ENCODE measurements around the gene STK31.
A peak's percentile ranks its signal among the peaks of the same experiment; 100 is the strongest.
"Not testable (repeated sequence)": the region's sequence is repeated elsewhere in the genome, so short reads cannot be mapped to it uniquely, and the experiment has no call there.

STK31 gene

DNA sequence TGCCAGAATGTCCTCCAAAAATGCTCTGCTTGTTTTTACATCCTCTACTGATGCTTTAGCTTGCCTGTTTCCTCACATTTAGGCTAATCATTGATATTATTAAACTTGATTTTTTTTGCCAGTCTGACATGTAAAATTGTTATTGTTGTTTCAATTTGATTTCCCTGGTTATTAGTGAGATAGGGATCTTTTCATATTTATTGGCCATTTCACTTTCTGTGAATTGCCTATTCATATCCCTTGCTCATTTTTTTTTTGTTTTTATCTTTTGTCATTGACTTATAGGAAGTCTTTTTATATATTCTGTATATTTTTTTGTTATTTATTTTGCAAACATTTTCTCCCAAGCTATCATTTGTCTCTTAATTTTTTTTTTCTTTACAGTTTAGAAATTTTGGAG, 16.8 kb upstream of the STK31 start:
- no peaks in the 10 kb centered on the region for H3K9me3 Mint-ChIP-seq
- ATAC-seq (replicated peaks) (no peak), DNase-seq (no peak)
- H3K27me3 Mint-ChIP-seq, result no peaks in the 10 kb centered on the region
- no peak overlapping the region for H3K4me3 Mint-ChIP-seq
- H3K4me1 Mint-ChIP-seq (ENCODE audit: low read depth in 2 of 2), result peaks cover 5 to 6% of the 10 kb centered on the region in 2 donors
- H3K36me3 Mint-ChIP-seq (ENCODE audit: insufficient read depth), result peaks cover 31% of the 10 kb centered on the region
- no peak overlapping the region for H3K27ac Mint-ChIP-seq

DNA sequence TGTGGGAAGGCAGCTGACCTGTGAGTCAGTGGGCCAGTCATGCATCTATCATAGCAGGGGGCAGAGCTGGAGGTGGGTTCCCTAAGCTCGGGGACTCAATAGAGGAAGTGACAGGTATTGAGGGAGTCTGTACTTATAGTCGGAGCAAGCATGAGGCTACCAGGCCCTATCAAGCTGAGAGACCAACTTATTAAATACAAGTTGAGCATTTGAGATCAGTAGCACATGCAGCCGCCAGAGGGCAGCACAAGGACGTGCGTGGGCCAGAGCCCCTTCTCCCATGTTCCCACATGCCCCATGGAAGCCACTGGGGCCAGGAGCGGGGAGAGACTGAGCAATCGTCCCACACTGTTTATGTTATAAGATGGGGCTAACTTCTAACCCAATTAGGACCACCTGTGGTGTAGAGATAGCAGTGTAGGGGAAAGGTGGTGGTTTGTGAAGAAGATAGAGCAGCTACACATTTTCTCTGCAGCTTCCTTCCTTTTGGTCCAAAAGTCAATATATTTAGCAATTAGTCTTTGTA, 13.0 kb upstream of the STK31 start:
- DNase-seq (peak; percentile 38 to 44 (median 39)), ATAC-seq (replicated peaks) (peak; percentile 66)
- Mint-ChIP-seq H3K4me3 (no peak overlapping the region), H3K9me3 (no peaks in the 10 kb centered on the region), H3K27me3 (no peaks in the 10 kb centered on the region), H3K27ac (no peak overlapping the region), H3K4me1 (ENCODE audit: low read depth in 2 of 2) (peaks cover 2 to 6% of the 10 kb centered on the region in 2 donors), H3K36me3 (ENCODE audit: insufficient read depth) (peaks cover 15% of the 10 kb centered on the region)

DNA sequence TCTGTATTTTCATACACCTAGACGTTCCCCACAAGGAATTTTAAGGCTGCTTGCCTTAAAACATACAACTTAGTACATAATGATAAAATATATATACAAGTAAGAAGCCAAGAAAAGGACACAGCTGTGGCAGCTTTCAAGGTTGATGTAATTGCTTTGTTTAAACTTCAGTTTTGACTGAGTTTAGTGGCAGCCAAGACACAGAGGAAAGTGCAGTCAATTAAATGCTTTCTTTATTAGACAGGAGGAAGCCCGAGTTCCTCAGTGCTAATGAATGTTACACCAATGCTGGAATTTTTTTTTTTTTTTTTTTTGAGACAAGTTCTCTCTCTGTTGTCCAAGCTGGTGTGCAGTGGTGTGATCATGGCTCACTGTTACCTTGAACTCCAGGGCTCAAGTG, 11.2 kb upstream of the STK31 start:
- no peak for ATAC-seq (replicated peaks)
- no peaks in the 10 kb centered on the region for H3K27me3 Mint-ChIP-seq
- DNase-seq, result no peak
- H3K27ac Mint-ChIP-seq, result no peak overlapping the region
- H3K4me3 Mint-ChIP-seq, result no peak overlapping the region
- H3K4me1 Mint-ChIP-seq (ENCODE audit: low read depth in 2 of 2), result peaks cover 2 to 6% of the 10 kb centered on the region in 2 donors
- H3K9me3 Mint-ChIP-seq, result no peaks in the 10 kb centered on the region
- H3K36me3 Mint-ChIP-seq (ENCODE audit: insufficient read depth), result peaks cover 9% of the 10 kb centered on the region

DNA sequence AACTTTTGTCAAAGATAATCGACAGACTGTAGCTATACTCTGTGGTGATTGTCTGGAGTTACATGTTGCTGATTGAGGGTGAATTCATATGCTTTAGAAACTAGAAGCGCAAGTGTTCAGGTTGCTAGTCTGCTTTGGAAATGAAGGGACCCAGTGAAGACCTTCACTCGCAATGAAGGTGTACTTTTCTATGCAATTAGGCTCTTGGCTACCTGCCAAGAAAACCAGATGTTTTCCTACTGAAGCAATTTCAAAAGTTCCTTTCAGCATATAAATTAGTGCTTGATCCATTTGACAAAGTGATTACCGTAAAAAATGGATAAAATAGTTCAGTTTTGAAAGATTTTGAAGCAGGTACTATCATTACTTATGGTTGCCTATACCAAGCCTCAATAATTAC, 10.0 kb upstream of the STK31 start:
- DNase-seq (no peak), ATAC-seq (replicated peaks) (no peak)
- Mint-ChIP-seq H3K27me3 (no peaks in the 10 kb centered on the region), H3K4me3 (no peak overlapping the region), H3K9me3 (no peaks in the 10 kb centered on the region), H3K36me3 (ENCODE audit: insufficient read depth) (peaks cover 9% of the 10 kb centered on the region), H3K4me1 (ENCODE audit: low read depth in 2 of 2) (peaks cover 2 to 6% of the 10 kb centered on the region in 2 donors), H3K27ac (no peak overlapping the region)

DNA sequence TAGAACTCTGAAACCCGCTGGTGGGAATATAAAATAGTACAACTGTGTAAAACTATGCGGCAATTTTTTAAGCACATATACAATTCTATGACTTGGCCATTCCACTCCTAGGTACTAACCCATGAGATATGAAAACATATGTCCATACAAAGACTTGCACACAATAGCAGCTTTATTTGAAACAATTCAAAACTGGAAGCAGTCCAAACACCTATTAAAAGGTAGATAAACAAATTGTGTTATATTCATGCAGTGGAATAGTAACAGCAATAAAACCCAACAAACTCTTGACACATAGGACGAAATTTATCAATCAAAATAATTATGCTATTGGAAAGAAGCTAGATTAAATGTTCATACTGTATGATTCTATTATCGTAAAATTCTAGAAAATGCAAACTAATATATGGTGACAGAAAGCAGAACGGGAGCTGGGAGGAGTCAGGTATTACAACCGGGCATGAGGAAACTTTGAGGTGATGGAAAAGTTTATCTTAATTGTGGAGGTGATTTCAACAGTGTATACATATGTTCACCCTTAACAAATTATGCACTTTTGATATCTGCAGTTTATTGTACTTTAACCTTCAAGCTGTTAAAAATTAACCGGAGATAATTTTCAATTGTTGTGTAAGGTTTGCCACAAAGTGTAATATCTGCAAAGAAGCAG, 803 bp upstream of the STK31 start:
- H3K27me3 Mint-ChIP-seq, result no peaks in the 10 kb centered on the region
- DNase-seq (no peak), ATAC-seq (replicated peaks) (no peak)
- no peak overlapping the region for H3K4me3 Mint-ChIP-seq
- H3K27ac Mint-ChIP-seq, result no peak overlapping the region
- no peaks in the 10 kb centered on the region for H3K36me3 Mint-ChIP-seq (ENCODE audit: insufficient read depth)
- no peaks in the 10 kb centered on the region for H3K4me1 Mint-ChIP-seq (ENCODE audit: low read depth in 2 of 2)
- H3K9me3 Mint-ChIP-seq, result peaks cover 0 to 8% of the 10 kb centered on the region in 2 donors

DNA sequence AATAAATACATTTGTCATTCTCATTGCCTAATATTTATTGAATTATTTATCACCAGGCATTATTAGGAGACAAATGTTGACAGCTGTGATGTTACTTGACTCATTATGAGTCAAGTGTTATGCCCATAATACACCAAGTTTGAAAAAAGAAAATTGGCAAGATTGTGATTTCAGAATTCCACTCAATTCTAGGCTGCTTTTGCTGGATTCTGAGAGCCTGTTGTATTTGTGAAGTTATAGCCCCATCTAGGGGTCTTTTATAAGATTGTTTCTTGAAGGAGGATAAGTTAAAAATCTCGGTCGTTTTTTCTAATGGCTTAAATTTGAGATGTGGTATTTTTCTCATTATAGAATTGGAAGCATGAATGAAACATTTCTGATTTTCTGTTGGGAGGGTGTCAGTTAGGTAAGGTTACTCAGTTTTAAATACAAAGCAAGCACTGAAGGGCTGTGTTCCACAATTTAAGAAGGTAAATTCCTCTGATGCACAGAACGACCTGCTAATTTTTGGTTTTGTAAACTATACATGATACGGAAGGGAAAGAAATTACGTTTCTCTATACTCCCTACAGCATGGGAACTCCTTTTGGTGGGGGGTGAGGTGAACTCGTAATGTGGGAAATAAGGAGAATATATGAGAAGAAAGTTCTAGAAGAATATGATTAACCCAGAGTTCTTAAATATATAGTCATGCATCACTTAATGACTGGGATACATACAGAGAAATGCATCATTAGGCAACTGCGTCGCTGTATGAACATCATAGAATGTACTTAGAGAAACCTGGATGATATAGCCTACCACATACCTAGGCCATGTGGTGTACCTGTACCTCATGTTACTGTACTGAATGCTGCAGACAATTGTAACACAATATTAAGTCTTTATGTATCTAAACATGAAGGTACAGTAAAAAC, 2.6 kb downstream of the STK31 start:
- Mint-ChIP-seq H3K27me3 (no peaks in the 10 kb centered on the region), H3K36me3 (ENCODE audit: insufficient read depth) (no peaks in the 10 kb centered on the region), H3K9me3 (no peaks in the 10 kb centered on the region), H3K27ac (no peak overlapping the region), H3K4me3 (no peak overlapping the region), H3K4me1 (ENCODE audit: low read depth in 2 of 2) (no peaks in the 10 kb centered on the region)
- no peak for DNase-seq
- no peak for ATAC-seq (replicated peaks)

DNA sequence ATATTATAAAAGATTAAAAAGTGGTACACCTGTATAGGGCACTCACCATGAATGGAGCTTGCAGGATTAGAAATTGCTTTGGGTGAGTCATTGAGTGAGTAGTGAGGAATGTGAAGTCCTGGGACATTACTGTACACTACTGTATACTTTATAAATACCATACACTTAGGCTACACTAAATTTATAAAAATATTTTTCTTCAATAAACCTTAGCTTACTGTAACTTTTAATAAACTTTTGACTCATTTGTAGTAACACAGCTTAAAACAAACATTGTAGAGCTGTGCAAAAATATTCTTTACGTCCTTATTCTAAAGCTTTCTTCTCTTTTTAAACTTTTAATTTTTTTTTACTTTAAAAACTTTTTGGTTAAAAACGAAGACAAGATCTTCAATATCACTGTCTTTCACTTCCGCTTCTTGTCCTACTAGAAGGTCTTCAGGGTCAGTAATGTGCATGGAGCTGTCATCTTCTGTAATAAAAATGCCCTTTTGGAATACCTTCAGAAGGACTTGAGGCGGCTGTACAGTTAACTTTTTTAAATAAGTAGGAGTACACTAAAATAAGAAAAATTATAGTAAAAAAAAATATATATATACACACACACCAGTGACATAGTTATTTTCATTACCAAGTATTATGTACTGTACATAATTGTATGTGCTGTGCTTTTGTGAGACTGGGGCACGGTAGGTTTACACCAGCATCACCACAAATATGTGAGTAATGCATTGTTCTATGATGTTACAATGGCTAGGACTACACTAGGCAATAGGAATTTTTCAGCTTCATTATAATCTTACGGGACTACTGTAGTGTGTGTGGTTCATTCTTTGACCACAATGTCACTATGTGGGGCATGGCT, 3.5 kb downstream of the STK31 start:
- ATAC-seq (replicated peaks), result no peak
- no peaks in the 10 kb centered on the region for H3K9me3 Mint-ChIP-seq
- no peak for DNase-seq
- H3K27ac Mint-ChIP-seq, result no peak overlapping the region
- H3K36me3 Mint-ChIP-seq (ENCODE audit: insufficient read depth), result no peaks in the 10 kb centered on the region
- H3K4me3 Mint-ChIP-seq, result no peak overlapping the region
- H3K4me1 Mint-ChIP-seq (ENCODE audit: low read depth in 2 of 2), result no peaks in the 10 kb centered on the region
- H3K27me3 Mint-ChIP-seq, result no peaks in the 10 kb centered on the region

DNA sequence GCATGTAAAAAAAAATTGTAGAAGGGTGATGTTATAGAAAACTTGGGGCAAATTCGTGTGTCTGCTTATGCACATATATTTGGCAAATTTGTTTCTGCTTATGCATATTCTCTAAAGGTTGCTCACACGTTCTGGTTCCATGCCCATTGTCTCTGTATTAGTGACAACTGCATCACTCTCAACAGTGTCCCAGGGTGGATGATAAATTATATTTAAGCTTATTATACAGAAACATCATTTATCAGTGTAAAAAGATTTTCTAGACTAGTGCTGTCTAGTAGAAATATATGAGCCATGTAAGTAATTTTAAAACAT, 4.1 kb downstream of the STK31 start:
- Mint-ChIP-seq H3K27me3 (no peaks in the 10 kb centered on the region), H3K9me3 (no peaks in the 10 kb centered on the region), H3K4me1 (ENCODE audit: low read depth in 2 of 2) (no peaks in the 10 kb centered on the region), H3K4me3 (no peak overlapping the region), H3K27ac (no peak overlapping the region), H3K36me3 (ENCODE audit: insufficient read depth) (no peaks in the 10 kb centered on the region)
- DNase-seq (no peak), ATAC-seq (replicated peaks) (no peak)

DNA sequence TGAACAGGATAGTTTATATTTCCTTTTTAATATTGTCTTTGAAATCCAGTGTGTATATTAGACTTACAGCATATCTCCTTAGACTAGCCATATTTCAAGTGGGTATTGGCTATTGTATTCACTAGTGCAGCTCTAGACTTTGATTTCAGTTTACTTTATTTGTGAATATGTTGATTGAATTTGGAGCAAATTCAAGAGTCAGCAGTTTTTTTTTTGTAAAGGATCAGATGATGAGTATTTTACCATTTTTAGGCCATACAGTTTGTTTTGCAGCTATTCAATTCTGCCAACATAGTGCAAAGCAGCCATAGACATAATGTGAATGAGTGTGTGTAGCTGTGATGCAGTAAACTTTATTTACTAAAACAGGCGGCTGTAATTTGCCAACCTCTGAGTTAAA, 4.6 kb downstream of the STK31 start:
- Mint-ChIP-seq H3K4me1 (ENCODE audit: low read depth in 2 of 2) (no peaks in the 10 kb centered on the region), H3K36me3 (ENCODE audit: insufficient read depth) (no peaks in the 10 kb centered on the region), H3K27ac (no peak overlapping the region), H3K9me3 (no peaks in the 10 kb centered on the region), H3K27me3 (no peaks in the 10 kb centered on the region), H3K4me3 (no peak overlapping the region)
- ATAC-seq (replicated peaks) (no peak), DNase-seq (no peak)

DNA sequence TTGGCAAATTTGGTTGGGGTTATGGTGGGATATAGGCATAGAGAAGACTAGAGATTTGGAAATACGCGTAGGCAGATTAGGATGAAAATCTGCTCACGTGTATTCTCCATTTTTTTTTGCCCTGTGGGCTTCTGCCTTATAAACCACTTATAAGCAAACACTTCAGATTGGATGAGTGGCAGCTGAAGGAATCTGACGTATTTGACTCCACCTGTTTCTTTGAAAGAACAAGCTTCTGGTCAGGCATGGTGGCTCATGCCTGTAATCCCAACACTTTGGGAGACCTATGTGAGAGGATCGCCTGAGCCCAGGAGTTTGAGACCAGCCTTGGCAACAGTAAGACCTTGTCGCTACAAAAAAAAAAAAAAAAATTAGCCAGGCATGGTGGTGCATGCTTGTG, 5.1 kb downstream of the STK31 start:
- Mint-ChIP-seq H3K4me3 (no peak overlapping the region), H3K27ac (no peak overlapping the region), H3K27me3 (no peaks in the 10 kb centered on the region), H3K9me3 (no peaks in the 10 kb centered on the region), H3K36me3 (ENCODE audit: insufficient read depth) (no peaks in the 10 kb centered on the region), H3K4me1 (ENCODE audit: low read depth in 2 of 2) (no peaks in the 10 kb centered on the region)
- no peak for ATAC-seq (replicated peaks)
- DNase-seq, result no peak

DNA sequence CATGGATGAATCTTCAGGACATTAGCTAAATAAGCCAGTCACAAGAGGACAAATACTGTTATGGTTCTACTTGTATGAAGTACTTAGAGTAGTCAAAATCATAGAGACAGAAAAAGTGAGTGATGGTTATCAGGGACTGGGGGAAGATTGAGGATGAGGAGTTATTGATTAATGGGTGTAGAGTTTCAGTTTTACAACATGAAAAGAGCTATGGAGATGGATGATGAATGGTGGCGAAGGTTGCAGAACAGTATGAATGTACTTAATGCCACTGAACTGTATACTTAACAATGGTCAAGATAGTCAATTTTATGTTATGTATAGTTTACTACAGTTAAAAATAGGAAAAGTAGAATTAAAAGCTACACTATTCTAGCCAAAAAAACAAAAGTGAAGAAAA, 7.8 kb downstream of the STK31 start:
- ATAC-seq (replicated peaks) (no peak), DNase-seq (no peak)
- no peaks in the 10 kb centered on the region for H3K36me3 Mint-ChIP-seq (ENCODE audit: insufficient read depth)
- no peaks in the 10 kb centered on the region for H3K4me1 Mint-ChIP-seq (ENCODE audit: low read depth in 2 of 2)
- H3K4me3 Mint-ChIP-seq, result no peak overlapping the region
- no peaks in the 10 kb centered on the region for H3K27me3 Mint-ChIP-seq
- no peaks in the 10 kb centered on the region for H3K9me3 Mint-ChIP-seq
- no peak overlapping the region for H3K27ac Mint-ChIP-seq

DNA sequence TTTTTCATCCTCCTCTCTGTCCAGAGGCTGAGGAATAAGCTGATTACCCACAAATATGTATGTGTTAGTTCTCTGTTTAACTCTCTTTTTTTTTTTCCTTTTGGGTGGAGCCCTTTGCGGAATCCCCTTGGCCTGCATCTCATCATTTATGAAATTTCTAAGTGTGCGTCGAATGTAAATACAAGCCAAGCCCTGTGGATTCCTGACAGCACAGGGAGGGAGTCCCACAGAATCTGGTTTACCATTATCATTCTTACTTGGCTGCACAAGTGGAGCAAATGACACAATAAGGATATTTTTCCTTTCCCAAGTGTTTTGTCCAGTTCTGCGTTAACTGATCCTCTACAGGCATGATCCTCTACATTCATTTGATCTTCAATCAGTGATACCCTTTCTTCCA, 11.4 kb downstream of the STK31 start:
- Mint-ChIP-seq H3K4me3 (no peak overlapping the region), H3K27ac (no peak overlapping the region), H3K9me3 (no peaks in the 10 kb centered on the region), H3K4me1 (ENCODE audit: low read depth in 2 of 2) (no peaks in the 10 kb centered on the region), H3K27me3 (no peaks in the 10 kb centered on the region), H3K36me3 (ENCODE audit: insufficient read depth) (no peaks in the 10 kb centered on the region)
- DNase-seq, result no peak
- ATAC-seq (replicated peaks), result no peak

DNA sequence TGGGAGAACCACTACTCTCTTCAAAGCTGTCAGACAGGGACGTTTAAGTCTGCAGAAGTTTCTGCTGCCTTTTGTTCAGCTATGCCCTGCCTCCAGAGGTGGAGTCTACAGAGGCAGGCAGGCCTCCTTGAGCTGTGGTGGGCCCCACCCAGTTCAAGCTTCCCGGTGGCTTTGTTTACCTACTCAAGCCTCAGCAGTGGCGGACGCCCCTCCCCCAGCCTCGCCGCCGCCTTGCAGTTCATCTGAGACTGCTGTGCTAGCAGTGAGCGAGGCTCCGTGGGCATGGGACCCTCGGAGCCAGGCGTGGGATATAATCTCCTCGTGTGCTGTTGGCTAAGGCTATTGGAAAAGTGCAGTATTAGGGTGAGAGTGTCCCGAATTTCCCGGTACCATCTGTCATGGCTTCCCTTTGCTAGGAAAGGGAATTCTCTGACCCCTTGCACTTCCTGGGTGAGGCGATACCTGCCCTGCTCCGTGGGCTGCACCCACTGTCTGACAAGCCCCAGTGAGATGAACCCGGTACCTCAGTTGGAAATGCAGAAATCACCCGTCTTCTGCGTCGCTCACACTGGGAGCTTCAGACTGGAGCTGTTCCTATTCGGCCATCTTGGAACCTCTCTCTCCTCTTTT, 12.7 kb downstream of the STK31 start:
- not testable (repeated sequence) for H3K36me3 Mint-ChIP-seq (ENCODE audit: insufficient read depth); H3K4me1 Mint-ChIP-seq (ENCODE audit: low read depth in 2 of 2); H3K27me3 Mint-ChIP-seq; H3K9me3 Mint-ChIP-seq; DNase-seq; H3K27ac Mint-ChIP-seq; ATAC-seq (replicated peaks)
- H3K4me3 Mint-ChIP-seq, result peak overlapping the region in 1 of 2 donors; percentile 8
